Cardiac fibroblast (primary cell): ENCODE data around the gene SFMBT2.

Experiments
- DNase-seq, 2 donors: peaks; one replicate each; pipeline versions ENCODE4 v3.0.0 to v3.0.0-alpha.2; 2010; ENCODE audit warnings: low read depth in 2 of 2
- H3K4me3 ChIP-seq, 2 donors: replicated peaks in 1 of 2; 1 replicate in 1 of 2; 2 replicates in 1 of 2; pipeline ENCODE4 v1.5.1; 2011; ENCODE audit warnings: low read depth in 2 of 2, low read length in 2 of 2, mild to moderate bottlenecking in 2 of 2, moderate library complexity in 1 of 2
- TF ChIP-seq, protein P1 (sequence below): IDR thresholded peaks from one replicate; pipeline ENCODE4 v1.5.1; 2011; ENCODE audit warnings: low read depth, mild to moderate bottlenecking, low read length, inconsistent platforms

SFMBT2 gene

GRCh38 chr10:7425691-7426090 is 14.9 kb upstream of the SFMBT2 start:
- H3K4me3 ChIP-seq: no peak overlapping the region
- TF ChIP-seq, protein P1, sequence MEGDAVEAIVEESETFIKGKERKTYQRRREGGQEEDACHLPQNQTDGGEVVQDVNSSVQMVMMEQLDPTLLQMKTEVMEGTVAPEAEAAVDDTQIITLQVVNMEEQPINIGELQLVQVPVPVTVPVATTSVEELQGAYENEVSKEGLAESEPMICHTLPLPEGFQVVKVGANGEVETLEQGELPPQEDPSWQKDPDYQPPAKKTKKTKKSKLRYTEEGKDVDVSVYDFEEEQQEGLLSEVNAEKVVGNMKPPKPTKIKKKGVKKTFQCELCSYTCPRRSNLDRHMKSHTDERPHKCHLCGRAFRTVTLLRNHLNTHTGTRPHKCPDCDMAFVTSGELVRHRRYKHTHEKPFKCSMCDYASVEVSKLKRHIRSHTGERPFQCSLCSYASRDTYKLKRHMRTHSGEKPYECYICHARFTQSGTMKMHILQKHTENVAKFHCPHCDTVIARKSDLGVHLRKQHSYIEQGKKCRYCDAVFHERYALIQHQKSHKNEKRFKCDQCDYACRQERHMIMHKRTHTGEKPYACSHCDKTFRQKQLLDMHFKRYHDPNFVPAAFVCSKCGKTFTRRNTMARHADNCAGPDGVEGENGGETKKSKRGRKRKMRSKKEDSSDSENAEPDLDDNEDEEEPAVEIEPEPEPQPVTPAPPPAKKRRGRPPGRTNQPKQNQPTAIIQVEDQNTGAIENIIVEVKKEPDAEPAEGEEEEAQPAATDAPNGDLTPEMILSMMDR: no peak
- DNase-seq: no peak

DNA sequence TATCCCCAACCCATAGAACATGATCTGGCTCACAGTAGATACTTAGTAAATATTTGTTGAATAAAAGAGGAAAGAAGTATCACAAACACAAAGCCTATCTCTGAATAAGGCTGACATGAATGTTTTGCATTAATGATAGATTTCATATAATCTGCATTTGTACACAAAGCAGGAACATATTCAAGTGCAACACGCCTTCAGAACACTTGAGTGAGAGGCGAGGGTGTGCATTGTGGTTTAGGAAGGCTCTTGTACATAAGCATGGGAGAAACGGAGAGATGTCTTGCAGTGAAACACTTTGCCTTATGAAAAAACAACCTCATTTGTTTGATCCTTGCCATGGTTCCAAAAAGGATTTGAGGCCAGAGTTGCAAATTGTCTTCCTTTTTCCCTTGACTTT is 14.1 kb upstream of the SFMBT2 start:
- H3K4me3 ChIP-seq: no peak overlapping the region
- TF ChIP-seq, protein P1: no peak
- DNase-seq: no peak

- no peak for DNase-seq
- TF ChIP-seq, protein P1: no peak
- no peak overlapping the region for H3K4me3 ChIP-seq
Observed at GRCh38 chr10:7424315-7424714, 13.5 kb upstream of the SFMBT2 start.

DNA sequence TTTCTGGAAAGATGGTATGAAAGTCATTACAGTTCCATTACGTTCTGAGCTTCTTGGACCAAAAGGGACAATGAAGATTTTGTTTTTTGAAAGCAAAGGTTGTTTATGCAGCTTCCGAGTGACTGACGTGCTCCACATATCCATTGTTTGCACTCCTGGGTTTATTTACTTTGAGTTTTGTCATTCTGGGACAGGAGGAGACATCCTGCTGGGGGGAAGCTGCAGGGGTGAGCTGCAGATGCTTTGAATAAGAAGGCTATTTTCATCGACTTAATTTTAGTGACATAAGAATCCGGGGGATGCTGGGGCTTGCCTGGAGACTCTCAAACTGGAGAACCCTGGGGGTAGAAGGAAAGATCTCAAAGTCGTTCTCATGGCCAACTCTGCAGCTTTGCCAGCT is 12.7 kb upstream of the SFMBT2 start:
- no peak overlapping the region for H3K4me3 ChIP-seq
- TF ChIP-seq, protein P1: no peak
- DNase-seq: no peak

- DNase-seq: no peak
- H3K4me3 ChIP-seq: no peak overlapping the region
- TF ChIP-seq, protein P1: no peak
Observed at GRCh38 chr10:7421526-7421925, 10.7 kb upstream of the SFMBT2 start.

GRCh38 chr10:7419998-7420397 is 9.2 kb upstream of the SFMBT2 start:
- H3K4me3 ChIP-seq: no peak overlapping the region
- TF ChIP-seq, protein P1: no peak
- no peak for DNase-seq

DNA sequence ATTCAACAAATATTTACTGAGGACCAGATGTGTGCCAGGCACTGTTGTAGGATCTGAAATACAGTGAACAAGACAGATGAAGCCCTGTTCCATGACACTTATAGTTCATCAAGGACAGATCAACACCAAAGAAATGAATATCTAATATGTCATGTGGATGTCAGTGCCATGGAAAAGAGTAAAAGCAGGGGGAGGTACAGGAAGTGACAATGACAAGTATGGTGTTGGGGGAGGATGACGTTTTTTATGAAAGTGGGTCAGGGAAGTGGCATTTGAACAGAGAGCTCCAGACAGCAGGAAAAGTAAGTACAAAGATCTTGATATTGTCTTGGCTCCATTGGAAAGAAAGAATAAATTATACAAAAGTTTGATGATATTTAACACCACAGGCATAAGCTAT is 7.0 kb upstream of the SFMBT2 start:
- no peak overlapping the region for H3K4me3 ChIP-seq
- DNase-seq: no peak
- TF ChIP-seq, protein P1: no peak
